Peyer's patch (tissue), 4 donors: Measurements from ENCODE around the gene C3orf85.

Experiments
- CTCF ChIP-seq, 6 experiments: fragments of 450-650 bp in 4 of 6; fragments of 200-600 bp in 2 of 6; sonication (generic) in 1 of 6; IDR thresholded peaks; one replicate each; pipeline ENCODE4 v1.5.1; 2017 to 2019; ENCODE audit warnings: antibody characterized with exemption in 6 of 6, mild to moderate bottlenecking in 3 of 6, moderate library complexity in 1 of 6
- POLR2A ChIP-seq, 2 donors: fragments of 450-650 bp; IDR thresholded peaks; one replicate each; pipeline ENCODE4 v1.5.1; 2017; ENCODE audit warnings: antibody characterized with exemption in 2 of 2, mild to moderate bottlenecking in 2 of 2, moderate library complexity in 2 of 2

- TF ChIP-seq POLR2A (IDR thresholded peaks at IDR 0.05) (no peak), CTCF (IDR thresholded peaks at IDR 0.05) (no peak)
Measured at GRCh38 chr3:109118584-109118983, 17.9 kb upstream of the C3orf85 start.
